Endometrial microvascular endothelial cells (primary cell): Measurements from ENCODE around the gene MORN2. TPM values are rescaled to one million over a fixed set of nuclear protein-coding genes. Genes with fewer than 3 reads are reported as not detected.

Source experiments
- in situ Hi-C: cut with HindIII; loops from 2 replicates; pipeline ENCODE4 v1.10.0; 2017; ENCODE audit warnings: low sequenced_read_pairs, low pct_unique_long_range_greater_than_20kb; ENCODE audit errors: inconsistent ontology term
- total RNA-seq: library from RNA; depleted of rRNA; stranded (reverse); fragments of >200 nt; gene quantifications from one replicate; pipeline ENCODE4 v1.2.3, GENCODE V29; 2015; ENCODE audit errors: inconsistent ontology term

The MORN2 gene
- total RNA-seq, 1 donor from 2014 or later = 4.4 TPM

DNA sequence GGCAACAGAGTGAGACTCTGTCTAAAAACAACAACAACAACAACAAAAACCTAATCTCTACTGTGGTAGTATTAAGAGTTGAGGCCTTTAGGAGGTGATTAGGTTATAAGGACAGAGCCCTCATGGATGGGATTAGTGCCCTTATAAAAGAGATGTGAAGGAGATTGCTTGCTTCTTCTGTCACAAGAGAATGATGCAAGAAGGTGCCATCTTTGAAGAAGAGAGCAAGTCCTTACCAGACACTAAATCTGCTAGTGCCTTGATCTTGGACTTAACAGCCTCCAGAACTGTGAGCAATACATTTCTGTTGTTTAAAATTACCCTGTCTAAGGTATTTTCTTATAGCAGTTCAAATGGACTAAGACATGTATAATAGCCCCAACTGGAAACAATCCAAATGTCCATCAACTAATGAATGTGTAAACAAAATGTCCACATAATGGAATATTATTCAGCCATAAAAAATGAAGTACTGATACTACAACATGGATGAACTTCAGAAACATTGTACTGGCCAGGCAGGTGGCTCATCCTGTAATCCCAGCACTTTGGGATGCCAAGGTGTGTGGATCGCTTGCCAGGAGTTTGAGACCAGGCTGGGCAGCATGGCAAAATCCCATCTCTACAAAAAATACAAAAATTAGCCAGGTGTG, 12.3 kb downstream of the MORN2 start:
- in situ Hi-C loops = no loop called here

DNA sequence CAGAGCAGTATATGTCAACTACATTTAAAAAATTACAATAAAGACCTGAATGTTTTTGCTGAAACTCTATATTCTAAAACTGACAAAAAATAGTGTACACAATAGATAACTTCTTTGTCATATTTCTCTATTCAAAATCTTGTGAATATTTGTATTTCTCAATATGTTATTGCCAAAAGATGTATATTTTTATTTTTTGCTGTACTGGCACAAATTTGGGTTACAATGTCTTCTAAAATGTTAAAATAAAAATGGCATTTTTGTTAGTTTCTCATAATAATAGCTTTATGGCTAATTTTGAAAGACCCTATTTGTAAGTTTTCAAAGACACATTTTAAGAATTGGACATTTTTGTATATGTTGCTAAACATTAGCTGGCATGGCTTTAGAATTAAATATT, 13.3 kb downstream of the MORN2 start:
- in situ Hi-C loops = no loop called here

DNA sequence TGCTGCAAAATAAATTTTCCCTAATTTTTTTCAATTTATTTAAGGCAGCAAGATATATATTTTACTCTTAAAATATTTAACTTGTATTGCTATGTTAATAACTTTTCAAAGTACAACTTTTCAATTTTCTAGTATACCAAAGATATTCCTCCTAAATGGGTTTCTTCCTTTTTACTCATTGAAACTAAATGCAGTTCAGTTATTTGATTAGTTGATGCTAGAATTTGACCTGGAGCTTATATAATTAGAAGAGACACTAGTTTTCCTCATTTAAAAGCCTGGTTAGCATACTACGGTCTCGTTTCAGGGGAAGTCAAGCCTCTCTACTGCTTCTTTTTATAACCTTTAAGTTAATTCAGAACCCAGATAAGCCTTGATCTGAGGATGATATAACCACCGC, 13.8 kb downstream of the MORN2 start, which contains the start of gene ARHGEF33:
Gene ARHGEF33, plus strand, starts transcription at position 301 of the 400 bp plus-strand sequence. CDS start 29,573 bp downstream, outside the sequence.
- in situ Hi-C loops = no loop called here

DNA sequence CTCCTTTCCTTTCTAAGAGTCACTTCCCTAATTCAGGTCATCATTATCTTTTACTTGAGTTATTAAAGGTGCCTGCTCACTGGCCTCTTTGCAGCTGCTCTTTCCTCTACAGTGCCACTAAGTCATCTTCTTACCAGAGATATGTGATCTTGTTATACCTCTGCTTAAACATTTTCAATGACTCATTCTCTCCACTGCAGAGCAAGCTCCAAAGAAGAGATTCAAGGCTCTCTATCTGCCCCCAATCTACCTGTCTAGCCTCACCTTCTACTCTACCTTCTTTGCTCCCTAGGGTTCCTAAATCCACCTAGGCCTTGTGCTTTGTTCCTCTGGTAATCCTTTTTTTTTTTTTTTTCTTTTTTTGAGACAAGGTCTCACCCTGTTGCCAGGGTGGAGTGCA, 17.0 kb downstream of the MORN2 start:
- in situ Hi-C loops = no loop called here

DNA sequence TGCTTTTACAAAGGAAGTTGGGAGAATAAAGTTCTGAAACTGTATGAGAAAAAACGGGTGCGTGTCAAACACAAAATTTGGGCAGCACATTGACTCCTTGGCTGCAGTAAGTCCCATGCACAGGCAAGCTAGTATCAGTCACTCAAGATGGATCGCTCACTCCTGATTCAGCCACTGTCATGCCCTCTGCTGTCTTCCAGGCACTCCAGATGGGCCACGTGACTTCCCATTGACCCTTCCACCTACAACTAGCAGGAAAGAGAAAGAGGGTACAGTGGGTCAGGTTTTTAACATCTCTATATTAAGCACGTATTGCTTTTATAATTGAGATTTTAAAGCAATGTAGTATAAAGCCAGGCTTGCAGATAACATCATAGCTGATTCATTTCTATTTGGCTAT, 22.5 kb downstream of the MORN2 start:
- in situ Hi-C loops = no loop called here

DNA sequence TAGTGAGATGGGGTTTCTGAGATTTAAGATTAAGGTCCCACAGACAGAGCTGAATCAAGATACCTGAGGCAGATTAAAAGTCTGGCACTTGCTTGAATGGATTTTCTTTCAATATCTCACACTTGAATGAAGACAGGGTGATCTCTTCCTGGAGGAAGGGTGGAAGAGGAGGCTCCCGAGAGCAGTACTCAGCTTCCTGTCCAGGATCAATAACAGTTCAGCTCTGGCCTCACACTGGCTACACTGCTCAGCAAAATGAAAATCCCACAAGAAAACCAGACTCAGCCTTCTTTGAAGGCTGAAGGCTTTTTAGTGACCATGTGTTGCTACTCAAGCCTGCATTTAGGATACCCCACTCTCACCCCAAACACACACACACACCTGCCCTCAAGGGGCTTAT, 24.9 kb downstream of the MORN2 start:
- in situ Hi-C loops = no loop called here

DNA sequence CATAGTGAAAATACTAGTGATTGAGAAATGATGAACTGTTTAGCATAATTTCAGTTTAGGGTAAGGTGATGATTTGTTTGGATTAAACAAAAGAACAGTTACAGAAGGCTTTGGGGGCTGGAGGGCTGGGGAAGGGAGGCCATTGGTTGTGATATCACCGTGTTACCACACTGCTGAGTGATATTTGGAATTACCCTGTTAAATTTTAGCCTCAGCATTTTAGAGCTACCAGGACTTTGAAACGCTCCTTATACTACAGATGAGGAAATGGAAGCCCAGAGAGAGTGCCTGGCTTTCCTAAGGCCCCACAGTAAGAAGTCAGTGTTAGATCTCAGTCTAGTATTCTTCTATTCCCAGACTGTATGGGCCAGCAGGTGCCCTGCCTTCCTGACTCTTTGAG, 29.5 kb downstream of the MORN2 start:
- in situ Hi-C loops = no loop called here

DNA sequence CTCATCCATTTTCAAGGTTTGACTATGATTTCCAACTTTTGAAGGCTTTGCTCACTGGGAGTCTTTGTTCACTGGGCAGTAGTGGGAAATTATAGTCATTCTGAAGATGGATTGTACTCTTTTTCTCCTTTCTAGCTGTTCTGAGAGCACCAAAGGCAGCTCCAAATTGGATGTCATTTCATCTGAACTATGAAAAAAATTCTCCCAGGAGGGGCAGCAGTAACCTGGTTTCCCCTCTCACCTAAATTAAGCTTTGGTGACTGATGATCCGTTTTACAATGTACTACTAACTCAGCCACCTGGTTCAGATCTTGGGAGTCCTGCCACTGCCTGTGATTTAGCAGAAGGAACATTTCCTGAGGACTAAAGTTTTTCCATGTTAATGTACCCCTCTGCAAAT, 31.5 kb downstream of the MORN2 start:
- in situ Hi-C loops = no loop called here

DNA sequence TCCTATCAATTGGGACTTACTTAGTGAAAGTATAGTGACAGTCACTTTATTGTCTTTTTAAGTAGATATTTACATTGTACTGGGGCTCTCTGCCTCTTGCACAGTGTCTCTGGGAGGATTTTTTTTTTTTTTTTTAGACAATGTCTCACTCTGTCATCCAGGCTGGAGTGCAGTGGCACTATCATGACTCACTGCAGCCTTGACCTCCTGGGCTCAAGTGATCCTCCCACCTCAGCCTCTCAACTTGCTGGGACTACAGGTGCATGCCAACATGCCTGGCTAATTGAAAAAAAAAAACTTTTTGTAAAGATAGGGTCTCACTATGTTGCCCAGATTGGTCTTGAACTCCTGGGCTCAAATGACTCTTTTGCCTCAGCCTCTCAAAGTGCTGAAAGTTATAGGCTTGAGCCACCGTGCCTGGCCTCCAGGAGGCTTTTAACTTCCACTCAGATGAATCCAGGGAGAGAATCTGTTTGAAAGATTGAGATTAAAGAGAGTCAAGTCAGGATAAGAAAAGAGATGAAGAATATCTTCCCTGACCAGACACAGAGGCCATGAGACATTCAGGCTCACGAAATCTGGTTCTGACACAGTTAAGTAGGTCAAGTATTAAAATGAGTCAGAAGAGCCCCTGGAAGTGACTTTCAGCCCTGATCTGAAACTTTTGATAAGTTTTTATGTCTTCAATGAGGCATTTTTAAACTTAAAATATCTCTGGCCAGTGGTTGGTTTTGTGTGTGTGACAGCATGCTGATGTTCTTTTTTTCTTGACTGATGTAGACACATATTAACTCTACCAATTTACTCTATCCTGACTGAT, 32.2 kb downstream of the MORN2 start:
- in situ Hi-C loops = no loop called here

DNA sequence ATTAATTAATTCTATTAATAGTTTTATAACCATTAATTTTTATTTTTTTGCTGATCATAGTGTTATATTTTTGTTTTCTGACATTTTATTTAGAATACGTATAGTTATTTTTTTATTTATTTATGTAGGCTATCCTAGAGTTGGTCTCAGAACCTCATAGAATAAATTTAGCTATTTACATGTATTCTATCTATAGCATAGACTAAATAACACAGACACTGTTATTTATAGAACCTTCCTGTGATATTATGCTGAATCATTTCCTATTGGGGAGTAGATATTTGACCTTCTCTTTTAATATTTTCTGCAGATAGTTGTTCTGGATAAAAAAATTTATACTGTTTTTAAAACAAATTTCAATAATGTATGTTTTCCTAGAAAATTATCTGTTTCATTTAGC, 34.1 kb downstream of the MORN2 start:
- in situ Hi-C loops = no loop called here

DNA sequence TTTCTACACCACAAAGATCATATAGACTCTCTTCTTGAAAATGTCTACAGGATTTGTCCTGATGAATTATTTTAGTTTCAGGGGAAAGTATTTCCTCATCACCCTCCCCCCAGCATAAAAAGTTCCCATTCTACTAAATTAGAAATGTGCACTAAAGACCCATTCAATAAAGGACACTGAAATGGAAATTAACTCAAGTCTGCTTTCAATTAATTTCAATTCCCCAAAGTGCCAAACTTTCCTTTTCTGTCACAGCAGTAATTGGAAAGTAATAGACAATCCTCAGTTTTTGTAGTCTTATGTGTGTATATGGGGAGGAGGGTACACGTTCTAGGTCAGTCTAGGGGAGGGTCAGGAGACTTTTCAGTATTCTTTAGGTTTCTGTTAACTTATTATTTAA, 35.4 kb downstream of the MORN2 start:
- in situ Hi-C loops = no loop called here

DNA sequence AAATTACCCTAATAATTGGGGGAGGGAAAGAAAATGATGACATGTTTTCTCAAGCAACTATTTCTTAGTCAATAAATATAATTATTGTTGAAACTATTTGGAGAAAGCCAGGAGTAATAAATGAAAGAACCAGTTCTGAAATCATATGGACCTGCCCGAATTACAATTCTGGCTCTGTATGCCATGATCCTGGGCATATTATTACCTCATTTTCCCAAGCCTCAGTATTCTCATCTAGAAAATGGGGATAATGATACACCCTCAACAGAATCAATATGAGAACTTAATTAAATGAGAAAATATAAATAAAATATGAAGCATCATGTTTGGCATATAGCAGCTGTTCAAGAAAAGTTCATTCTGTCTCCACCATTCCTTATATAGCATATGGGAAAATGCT, 36.8 kb downstream of the MORN2 start:
- in situ Hi-C loops = no loop called here

DNA sequence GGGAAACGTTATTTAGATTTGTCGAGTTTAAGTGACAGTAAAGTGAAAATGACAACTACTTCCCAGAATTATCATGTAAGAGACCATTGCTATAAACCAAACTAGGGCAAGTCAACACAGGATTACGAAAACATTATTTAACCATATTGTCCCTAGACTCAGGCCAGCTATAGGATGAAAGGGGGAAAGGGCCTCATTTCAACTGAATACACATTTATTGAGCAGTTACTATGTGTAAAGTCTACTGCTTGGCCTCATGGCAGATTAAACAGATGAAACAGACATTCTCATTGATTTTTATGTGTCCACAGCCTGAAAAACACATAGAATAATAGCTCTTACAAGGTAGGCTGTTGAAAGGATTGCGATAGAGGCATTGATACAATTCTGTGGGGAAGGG, 46.6 kb downstream of the MORN2 start:
- in situ Hi-C loops = no loop called here

DNA sequence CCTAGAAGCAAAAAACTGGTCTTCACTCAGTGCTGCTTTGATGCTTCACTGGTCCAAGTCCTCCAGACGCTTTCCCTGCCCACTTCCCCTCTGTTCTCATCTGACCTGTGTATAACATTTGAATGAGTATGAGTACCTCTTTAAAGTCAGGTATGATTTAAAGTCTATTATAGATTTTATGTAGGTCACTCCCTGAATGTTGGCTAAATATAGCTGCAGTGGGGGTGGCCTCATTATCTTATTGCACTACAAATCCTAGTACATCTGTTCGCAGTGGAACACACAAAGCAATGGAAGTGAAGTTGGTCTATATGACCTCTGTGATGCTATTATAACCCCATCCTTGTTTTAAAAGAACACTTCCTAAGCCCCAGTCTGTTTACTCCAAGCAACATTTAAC, 47.1 kb downstream of the MORN2 start:
- in situ Hi-C loops = no loop called here

DNA sequence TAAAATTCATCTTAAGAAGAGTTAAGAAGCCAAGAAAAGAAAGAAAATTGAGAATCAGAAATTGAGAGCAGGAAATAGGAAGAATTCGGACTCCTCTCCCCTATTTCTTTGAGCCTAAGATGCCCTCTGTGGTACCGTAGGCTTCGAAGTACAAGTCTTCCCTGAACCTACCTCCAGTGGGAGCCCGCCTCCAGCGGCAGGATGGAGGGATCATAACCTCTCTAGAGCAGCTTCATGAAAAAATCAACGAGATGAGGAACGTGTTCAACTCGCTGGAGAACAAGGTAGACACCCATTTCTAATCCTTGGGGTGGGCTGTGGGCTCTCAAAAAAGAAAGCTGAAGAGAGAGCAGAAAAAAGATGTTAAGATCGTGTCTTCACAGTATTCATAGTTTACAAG, 50.2 kb downstream of the MORN2 start:
- in situ Hi-C loops = loop anchor here (25.0 kb wide), 1 partner anchor 286 kb away; no protein-coding TSS in a partner anchor

DNA sequence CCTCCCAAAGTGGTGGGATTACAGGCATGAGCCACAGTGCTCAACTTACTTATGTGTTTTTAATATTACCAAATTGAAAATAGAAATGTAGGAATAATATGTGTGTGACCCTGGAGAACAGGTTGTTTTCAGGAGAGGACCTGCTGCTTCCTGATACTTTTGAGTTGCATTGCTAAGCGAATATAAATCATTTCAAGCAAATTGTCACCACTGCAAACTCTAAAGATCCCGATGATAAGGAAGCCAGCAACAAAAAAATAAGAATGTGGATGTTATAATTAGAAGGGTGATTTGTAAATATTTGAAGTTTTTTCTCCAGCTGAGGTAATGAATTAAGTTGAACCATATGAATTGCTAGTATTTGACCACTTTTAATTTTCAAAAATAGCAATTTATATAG, 54.8 kb downstream of the MORN2 start:
- in situ Hi-C loops = loop anchor here (25.0 kb wide), 1 partner anchor 282 kb away; no protein-coding TSS in a partner anchor

Other genes starting within 250 kb of the MORN2 start
- 9.8 TPM for gene GALM, start 209.9 kb upstream of the MORN2 start, total RNA-seq
- gene SRSF7, start 124.6 kb upstream of the MORN2 start, total RNA-seq = 147 TPM
- gene GEMIN6, start 97.8 kb upstream of the MORN2 start, total RNA-seq = 10.1 TPM
- gene DHX57, start within 50 bp of the MORN2 start, total RNA-seq = 14.1 TPM
- not detected for gene ARHGEF33, start 13.9 kb downstream of the MORN2 start, total RNA-seq
- 10.0 TPM for gene SOS1, start 245.1 kb downstream of the MORN2 start, total RNA-seq